Stimulated activated CD4-positive, alpha-beta T cell treated with anti-CD3 and anti-CD28 coated beads, Interleukin-15, amount 100 ng/mL, for 1 hour (primary cell): ENCODE data around the gene CD48.
A peak's percentile ranks its signal among the peaks of the same experiment; 100 is the strongest.

Experiments
- DNase-seq, 2 donors: peaks; one replicate each; pipeline ENCODE4 v3.0.0-alpha.2; 2020; ENCODE audit warnings: low read depth in 1 of 2, low spot score in 1 of 2

Gene CD48

GRCh38 chr1:160636547-160636946, 75.1 kb downstream of the CD48 start:
- no peak for DNase-seq

- DNase-seq: no peak
Measured at GRCh38 chr1:160636076-160636475, 75.5 kb downstream of the CD48 start.

GRCh38 chr1:160634543-160635491, 76.8 kb downstream of the CD48 start:
- no peak for DNase-seq

GRCh38 chr1:160633330-160633903, 78.2 kb downstream of the CD48 start:
- no peak for DNase-seq

GRCh38 chr1:160631983-160632625, 79.5 kb downstream of the CD48 start:
- DNase-seq: no peak

GRCh38 chr1:160630523-160631451, 80.8 kb downstream of the CD48 start:
- DNase-seq: no peak

- DNase-seq: peak; percentile 31 to 54
Measured at GRCh38 chr1:160629286-160630210, 82.1 kb downstream of the CD48 start.

GRCh38 chr1:160628799-160629263, 82.8 kb downstream of the CD48 start:
- no peak for DNase-seq
